Fibroblast of skin of right biceps (primary cell): ENCODE results near the gene CIAO2A.
A peak's percentile ranks its signal among the peaks of the same experiment; 100 is the strongest.
"Not testable (repeated sequence)": the region's sequence is repeated elsewhere in the genome, so short reads cannot be mapped to it uniquely, and the experiment has no call there.

Source experiments
- DNase-seq: peaks from one replicate; pipeline ENCODE4 v3.0.0-alpha.2; 2013

Gene CIAO2A

GRCh38 chr15:64070965-64071851, 22.4 kb downstream of the CIAO2A start:
- DNase-seq = peak; percentile 67

GRCh38 chr15:64070106-64070505, 23.5 kb downstream of the CIAO2A start:
- no peak for DNase-seq

GRCh38 chr15:64068133-64068532, 25.5 kb downstream of the CIAO2A start:
- no peak for DNase-seq

- DNase-seq = peak; percentile 59
Measured at GRCh38 chr15:64067564-64068030, 26.0 kb downstream of the CIAO2A start.

GRCh38 chr15:64066451-64066850, 27.2 kb downstream of the CIAO2A start:
- no peak for DNase-seq

GRCh38 chr15:64060716-64061115, 32.9 kb downstream of the CIAO2A start:
- no peak for DNase-seq

GRCh38 chr15:64059104-64059503, 34.5 kb downstream of the CIAO2A start:
- not testable (repeated sequence) for DNase-seq

- DNase-seq = peak; percentile 20
Measured at GRCh38 chr15:64058279-64058678, 35.4 kb downstream of the CIAO2A start.

GRCh38 chr15:64053674-64054073, 40.0 kb downstream of the CIAO2A start:
- DNase-seq = not testable (repeated sequence)

GRCh38 chr15:64052925-64053491, 40.6 kb downstream of the CIAO2A start:
- no peak for DNase-seq

GRCh38 chr15:64051407-64052259, 42.0 kb downstream of the CIAO2A start:
- DNase-seq = no peak

- no peak for DNase-seq
Measured at GRCh38 chr15:64051093-64051402, 42.6 kb downstream of the CIAO2A start.

GRCh38 chr15:64050281-64051092, 43.2 kb downstream of the CIAO2A start:
- peak; percentile 9 for DNase-seq

GRCh38 chr15:64048781-64049460, 44.7 kb downstream of the CIAO2A start:
- DNase-seq = no peak

- DNase-seq = peak; percentile 71
Measured at GRCh38 chr15:64046421-64047153, 47.1 kb downstream of the CIAO2A start, which contains the start of gene DAPK2. Gene DAPK2 (minus strand): TSS chr15:64046485. CDS start chr15:64040261, 6,224 bp downstream.

GRCh38 chr15:64045774-64046420, 47.7 kb downstream of the CIAO2A start:
- DNase-seq = no peak

GRCh38 chr15:64045101-64045435, 48.6 kb downstream of the CIAO2A start:
- DNase-seq = no peak

GRCh38 chr15:64044300-64045100, 49.1 kb downstream of the CIAO2A start:
- DNase-seq = no peak

GRCh38 chr15:64038878-64039610, 54.6 kb downstream of the CIAO2A start:
- DNase-seq = no peak
